Stimulated activated CD4-positive, alpha-beta T cell treated with anti-CD3 and anti-CD28 coated beads, TNF-alpha, amount 100 ng/mL, for 1 hour (primary cell): ENCODE data around the gene SLC6A6.
"Not testable (repeated sequence)": the region's sequence is repeated elsewhere in the genome, so short reads cannot be mapped to it uniquely, and the experiment has no call there.

Experiments
- DNase-seq, 3 donors: peaks; one replicate each; pipeline ENCODE4 v3.0.0-alpha.2; 2020; ENCODE audit warnings: low read depth in 3 of 3, low spot score in 1 of 3

The SLC6A6 gene

GRCh38 chr3:14503706-14504065 is 101.3 kb downstream of the SLC6A6 start:
- DNase-seq, result no peak

GRCh38 chr3:14505001-14505802 is 102.8 kb downstream of the SLC6A6 start:
- DNase-seq, result no peak

GRCh38 chr3:14505803-14506500 is 103.5 kb downstream of the SLC6A6 start:
- no peak for DNase-seq

GRCh38 chr3:14506626-14507304 is 104.4 kb downstream of the SLC6A6 start:
- DNase-seq, result no peak

GRCh38 chr3:14507305-14507741 is 104.9 kb downstream of the SLC6A6 start:
- DNase-seq, result no peak

GRCh38 chr3:14507757-14508504 is 105.5 kb downstream of the SLC6A6 start:
- no peak for DNase-seq

GRCh38 chr3:14508505-14508819 is 106.1 kb downstream of the SLC6A6 start:
- no peak for DNase-seq

- peak; percentile 29 to 66 (median 40) for DNase-seq
These were observed 106.8 kb downstream of the SLC6A6 start for GRCh38 chr3:14508966-14509795.

- DNase-seq, result no peak
These were observed 107.3 kb downstream of the SLC6A6 start for GRCh38 chr3:14509796-14510100.

- DNase-seq, result no peak
These were observed 108.6 kb downstream of the SLC6A6 start for GRCh38 chr3:14510838-14511622.

GRCh38 chr3:14511623-14512280 is 109.3 kb downstream of the SLC6A6 start:
- no peak for DNase-seq

- no peak for DNase-seq
These were observed 110.0 kb downstream of the SLC6A6 start for GRCh38 chr3:14512281-14512941.

- DNase-seq, result no peak
These were observed 110.5 kb downstream of the SLC6A6 start for GRCh38 chr3:14512942-14513327.

GRCh38 chr3:14513566-14514322 is 111.3 kb downstream of the SLC6A6 start:
- no peak for DNase-seq

- no peak for DNase-seq
These were observed 111.9 kb downstream of the SLC6A6 start for GRCh38 chr3:14514323-14514720.

GRCh38 chr3:14515526-14515925 is 113.1 kb downstream of the SLC6A6 start:
- not testable (repeated sequence) for DNase-seq

GRCh38 chr3:14516738-14517345 is 114.4 kb downstream of the SLC6A6 start:
- DNase-seq, result no peak
